Activated T-cell treated with anti-CD3 and anti-CD28 coated beads, Interleukin-2, amount 50 U/mL, for 4 hours (primary cell): Measurements from ENCODE around the gene GNPTG. TPM values are rescaled to one million over a fixed set of nuclear protein-coding genes. Genes with fewer than 3 reads are reported as not detected.
A peak's percentile ranks its signal among the peaks of the same experiment; 100 is the strongest.

ENCODE experiments used
- ATAC-seq, 2 donors: fragments of 200-7000 bp; cut with Tn5 transposase; one replicate each; pipeline ENCODE4 v1.10.0; 2021
- DNase-seq: peaks from one replicate; pipeline ENCODE4 v3.0.0-alpha.2; 2020
- H3K27me3 Mint-ChIP-seq: one replicate; pipeline ENCODE4 v1.8.0; 2021; ENCODE audit warnings: low read depth, mixed read lengths
- H3K36me3 Mint-ChIP-seq: one replicate; pipeline ENCODE4 v1.8.0; 2022; ENCODE audit warnings: mixed read lengths; ENCODE audit not compliant: insufficient read depth
- H3K4me1 Mint-ChIP-seq: one replicate; pipeline ENCODE4 v1.8.0; 2021; ENCODE audit warnings: low read depth, mixed read lengths
- H3K4me3 Mint-ChIP-seq: one replicate; pipeline ENCODE4 v1.8.0; 2021; ENCODE audit warnings: mild to moderate bottlenecking, moderate library complexity, mixed read lengths
- H3K9me3 Mint-ChIP-seq: one replicate; pipeline ENCODE4 v1.8.0; 2021; ENCODE audit warnings: mixed read lengths
- total RNA-seq, 3 donors: library from RNA; stranded (reverse); gene quantifications; one replicate each; pipeline ENCODE4 v1.2.1, GENCODE V29; 2021

GNPTG gene
- total RNA-seq, 3 donors from 2014 or later, result 21.8 to 27.4 (median 23.1) TPM

GRCh38 chr16:1375741-1376410, 24.1 kb downstream of the GNPTG start:
- Mint-ChIP-seq H3K27me3 (no peaks in the 10 kb centered on the region), H3K4me3 (no peak overlapping the region), H3K9me3 (no peaks in the 10 kb centered on the region), H3K36me3 (peaks cover 3% of the 10 kb centered on the region), H3K4me1 (peaks cover 14% of the 10 kb centered on the region)
- no peak for ATAC-seq
- DNase-seq, result no peak

- ATAC-seq (no peak), DNase-seq (no peak)
- H3K9me3 Mint-ChIP-seq, result no peaks in the 10 kb centered on the region
- H3K4me1 Mint-ChIP-seq, result peaks cover 14% of the 10 kb centered on the region
- H3K27me3 Mint-ChIP-seq, result no peaks in the 10 kb centered on the region
- peaks cover 5% of the 10 kb centered on the region for H3K36me3 Mint-ChIP-seq
- peak overlapping the region; percentile 89 for H3K4me3 Mint-ChIP-seq
Observed at GRCh38 chr16:1377406-1378010, 25.8 kb downstream of the GNPTG start.

- DNase-seq (no peak), ATAC-seq (no peak)
- H3K4me3 Mint-ChIP-seq, result peak overlapping the region; percentile 89
- H3K27me3 Mint-ChIP-seq, result no peaks in the 10 kb centered on the region
- H3K9me3 Mint-ChIP-seq, result no peaks in the 10 kb centered on the region
- H3K36me3 Mint-ChIP-seq, result peaks cover 5% of the 10 kb centered on the region
- peaks cover 14% of the 10 kb centered on the region for H3K4me1 Mint-ChIP-seq
Observed at GRCh38 chr16:1378087-1378803, 26.5 kb downstream of the GNPTG start.

- Mint-ChIP-seq H3K36me3 (peaks cover 5% of the 10 kb centered on the region), H3K27me3 (no peaks in the 10 kb centered on the region), H3K9me3 (no peaks in the 10 kb centered on the region), H3K4me1 (peaks cover 14% of the 10 kb centered on the region), H3K4me3 (peak overlapping the region; percentile 89)
- peak; percentile 78 to 79 for ATAC-seq
- peak; percentile 61 for DNase-seq
Observed at GRCh38 chr16:1378804-1379303, 27.1 kb downstream of the GNPTG start.

- Mint-ChIP-seq H3K9me3 (no peaks in the 10 kb centered on the region), H3K4me3 (peak overlapping the region; percentile 78), H3K36me3 (peaks cover 5% of the 10 kb centered on the region), H3K4me1 (peaks cover 14% of the 10 kb centered on the region), H3K27me3 (no peaks in the 10 kb centered on the region)
- ATAC-seq (peak; percentile 79 to 84), DNase-seq (peak; percentile 62)
Observed at GRCh38 chr16:1379304-1380076, 27.8 kb downstream of the GNPTG start.

- no peak for ATAC-seq
- H3K36me3 Mint-ChIP-seq, result peaks cover 8% of the 10 kb centered on the region
- no peak for DNase-seq
- H3K4me3 Mint-ChIP-seq, result peak overlapping the region; percentile 78
- H3K9me3 Mint-ChIP-seq, result no peaks in the 10 kb centered on the region
- H3K27me3 Mint-ChIP-seq, result no peaks in the 10 kb centered on the region
- H3K4me1 Mint-ChIP-seq, result peaks cover 14% of the 10 kb centered on the region
Observed at GRCh38 chr16:1380195-1380594, 28.5 kb downstream of the GNPTG start.

- Mint-ChIP-seq H3K4me1 (peaks cover 14% of the 10 kb centered on the region), H3K27me3 (no peaks in the 10 kb centered on the region), H3K4me3 (no peak overlapping the region), H3K36me3 (peaks cover 8% of the 10 kb centered on the region), H3K9me3 (no peaks in the 10 kb centered on the region)
- DNase-seq (no peak), ATAC-seq (no peak)
Observed at GRCh38 chr16:1381612-1382406, 30.1 kb downstream of the GNPTG start.

- ATAC-seq (no peak), DNase-seq (no peak)
- Mint-ChIP-seq H3K36me3 (peaks cover 8% of the 10 kb centered on the region), H3K27me3 (no peaks in the 10 kb centered on the region), H3K9me3 (no peaks in the 10 kb centered on the region), H3K4me3 (no peak overlapping the region), H3K4me1 (peaks cover 9% of the 10 kb centered on the region)
Observed at GRCh38 chr16:1383556-1383955, 31.8 kb downstream of the GNPTG start.

GRCh38 chr16:1385232-1385631, 33.5 kb downstream of the GNPTG start:
- DNase-seq, result no peak
- H3K36me3 Mint-ChIP-seq, result peaks cover 6% of the 10 kb centered on the region
- no peaks in the 10 kb centered on the region for H3K27me3 Mint-ChIP-seq
- ATAC-seq, result no peak
- H3K4me1 Mint-ChIP-seq, result peaks cover 1% of the 10 kb centered on the region
- no peak overlapping the region for H3K4me3 Mint-ChIP-seq
- no peaks in the 10 kb centered on the region for H3K9me3 Mint-ChIP-seq

- no peaks in the 10 kb centered on the region for H3K9me3 Mint-ChIP-seq
- H3K4me3 Mint-ChIP-seq, result no peak overlapping the region
- H3K4me1 Mint-ChIP-seq, result no peaks in the 10 kb centered on the region
- H3K27me3 Mint-ChIP-seq, result no peaks in the 10 kb centered on the region
- peaks cover 3% of the 10 kb centered on the region for H3K36me3 Mint-ChIP-seq
- ATAC-seq, result no peak
- DNase-seq, result no peak
Observed at GRCh38 chr16:1387331-1387730, 35.6 kb downstream of the GNPTG start.

GRCh38 chr16:1389762-1390161, 38.0 kb downstream of the GNPTG start:
- peaks cover 6% of the 10 kb centered on the region for H3K36me3 Mint-ChIP-seq
- no peaks in the 10 kb centered on the region for H3K4me1 Mint-ChIP-seq
- no peak for ATAC-seq
- no peak overlapping the region for H3K4me3 Mint-ChIP-seq
- no peaks in the 10 kb centered on the region for H3K9me3 Mint-ChIP-seq
- no peaks in the 10 kb centered on the region for H3K27me3 Mint-ChIP-seq
- no peak for DNase-seq

- H3K4me1 Mint-ChIP-seq, result no peaks in the 10 kb centered on the region
Observed at GRCh38 chr16:1390239-1390779, 38.6 kb downstream of the GNPTG start.

GRCh38 chr16:1392826-1393225, 41.1 kb downstream of the GNPTG start:
- H3K36me3 Mint-ChIP-seq, result peaks cover 4% of the 10 kb centered on the region
- H3K4me3 Mint-ChIP-seq, result no peak overlapping the region
- DNase-seq (no peak), ATAC-seq (no peak)
- no peaks in the 10 kb centered on the region for H3K27me3 Mint-ChIP-seq
- H3K4me1 Mint-ChIP-seq, result no peaks in the 10 kb centered on the region
- H3K9me3 Mint-ChIP-seq, result no peaks in the 10 kb centered on the region

More at GRCh38 chr16:1390239-1390779, 38.6 kb downstream of the GNPTG start:
- ATAC-seq, result no peak
- Mint-ChIP-seq H3K4me3 (no peak overlapping the region), H3K9me3 (no peaks in the 10 kb centered on the region), H3K27me3 (no peaks in the 10 kb centered on the region), H3K36me3 (peaks cover 4% of the 10 kb centered on the region)
- no peak for DNase-seq
